Heart left ventricle (tissue), 13 donors: ENCODE results near the gene RFT1.

Source experiments
- CTCF ChIP-seq, 12 donors: fragments of 200-600 bp; sonication (generic) in 4 of 12; IDR thresholded peaks; one replicate each; pipeline versions ENCODE4 v1.5.0 to v1.8.0; 2018 to 2022; ENCODE audit warnings: antibody characterized with exemption in 12 of 12, mild to moderate bottlenecking in 5 of 12
- POLR2A ChIP-seq, 2 donors: fragments of 450-650 bp; IDR thresholded peaks; one replicate each; pipeline ENCODE4 v1.6.1; 2017; ENCODE audit warnings: antibody characterized with exemption in 2 of 2, mild to moderate bottlenecking in 2 of 2, moderate library complexity in 2 of 2
- donor health status: ischemic (EF 13 %, LVEDD 7.1; RV severe dilation, severe dysfunction).
- donor health status: DM: no; HTN: yes; CAD: no.
- donor health status: DM: no; HTN: no; CAD: no.
- donor health status: ischemic (EF 25% LVEDD 6.9; RV normal size, moderate dysfunction).
- donor health status: ischemic (EF 25% LVEDD 5.7; RV mildly dilated, moderate dysfunction).
- donor health status: ischemic (EF 35%, LVEDD 5.7; RV mildly dilated, moderate dysfunction).
- donor health status: nonischemic (EF 11% LVEDD 7.7; RV severe dilation, severe dysfunction).
- donor health status: DM: yes; HTN: yes; CAD: no.
- donor health status: PGD.
- donor health status: ischemic (EF 29% LVEDD 5.4; RV normal size, mild dysfunction).
- donor health status: nonischemic (EF 23%, LVEDD 6.1; RV moderate dilation, normal function).

- no peak for TF ChIP-seq CTCF (IDR thresholded peaks at IDR 0.05)
- no peak for TF ChIP-seq POLR2A (IDR thresholded peaks at IDR 0.05)
Measured at GRCh38 chr3:53113293-53114010, 16.8 kb downstream of the RFT1 start.
